Measurements from ENCODE around the gene KCNJ1. TPM values are rescaled to one million over a fixed set of nuclear protein-coding genes. Genes with fewer than 3 reads are reported as not detected.

KCNJ1 gene
- total RNA-seq, 2 experiments from 2014 or later = 0.22 to 0.27 TPM

GRCh38 chr11:128895526-128895925 lies 28.4 kb upstream of the KCNJ1 start:
- Mint-ChIP-seq H3K9me3 (no peaks in the 10 kb centered on the region), H3K4me1 (ENCODE audit: low read depth) (peaks cover 4% of the 10 kb centered on the region), H3K27ac (no peak overlapping the region), H3K27me3 (peaks cover 34% of the 10 kb centered on the region), H3K4me3 (no peak overlapping the region), H3K36me3 (ENCODE audit: low read depth) (no peaks in the 10 kb centered on the region)
- Histone ChIP-seq H3K27me3 (ENCODE audit: control insufficient read depth in 1 of 2, insufficient read depth in 2 of 2, low read length in 2 of 2) (peaks cover 12 to 23% of the 10 kb centered on the region in 2 experiments), H3K27ac (ENCODE audit: low read depth in 1 of 2, low read length in 2 of 2) (no peak overlapping the region), H3K9me3 (ENCODE audit: control insufficient read depth in 1 of 2, insufficient read depth in 1 of 2, low read length in 2 of 2) (peaks cover 0 to 7% of the 10 kb centered on the region in 2 experiments), H3K36me3 (ENCODE audit: insufficient read depth, low read length) (no peaks in the 10 kb centered on the region), H3K4me3 (ENCODE audit: low read length) (no peak overlapping the region), H3K4me1 (ENCODE audit: insufficient read depth, low read length) (peaks cover 12% of the 10 kb centered on the region)
- DNase-seq = no peak
- ATAC-seq (ENCODE audit: poor library complexity) = no peak
- ChIA-PET POLR2A (no interaction called here), CTCF (interaction anchor here (1.3 kb wide), 1 partner anchor 11 kb away, joined by 3 read pairs; no protein-coding TSS in a partner anchor)
- no peak for TF ChIP-seq CTCF (IDR thresholded peaks at IDR 0.05)
- intact Hi-C loops (cut with DNase I, micrococcal nuclease) = no loop called here

GRCh38 chr11:128894685-128895084 lies 27.6 kb upstream of the KCNJ1 start:
- no peak for TF ChIP-seq CTCF (IDR thresholded peaks at IDR 0.05)
- DNase-seq (no peak), ATAC-seq (ENCODE audit: poor library complexity) (no peak)
- intact Hi-C loops (cut with DNase I, micrococcal nuclease) = no loop called here
- no peaks in the 10 kb centered on the region for H3K36me3 ChIP-seq (ENCODE audit: insufficient read depth, low read length)
- ChIA-PET CTCF (interaction anchor here (1.3 kb wide), 1 partner anchor 12 kb away, joined by 3 read pairs; no protein-coding TSS in a partner anchor), POLR2A (no interaction called here)
- peaks cover 18% of the 10 kb centered on the region for H3K4me1 ChIP-seq (ENCODE audit: insufficient read depth, low read length)
- H3K36me3 Mint-ChIP-seq (ENCODE audit: low read depth) = no peaks in the 10 kb centered on the region
- H3K4me3 Mint-ChIP-seq = no peak overlapping the region
- H3K27ac ChIP-seq (ENCODE audit: low read depth in 1 of 2, low read length in 2 of 2) = no peak overlapping the region
- peaks cover 0 to 15% of the 10 kb centered on the region in 2 experiments for H3K9me3 ChIP-seq (ENCODE audit: control insufficient read depth in 1 of 2, insufficient read depth in 1 of 2, low read length in 2 of 2)
- no peak overlapping the region for H3K27ac Mint-ChIP-seq
- peaks cover 40% of the 10 kb centered on the region for H3K27me3 Mint-ChIP-seq
- no peak overlapping the region for H3K4me3 ChIP-seq (ENCODE audit: low read length)
- H3K9me3 Mint-ChIP-seq = no peaks in the 10 kb centered on the region
- H3K27me3 ChIP-seq (ENCODE audit: control insufficient read depth in 1 of 2, insufficient read depth in 2 of 2, low read length in 2 of 2) = peaks cover 20 to 31% of the 10 kb centered on the region in 2 experiments
- peaks cover 4% of the 10 kb centered on the region for H3K4me1 Mint-ChIP-seq (ENCODE audit: low read depth)

GRCh38 chr11:128894286-128894681 lies 27.2 kb upstream of the KCNJ1 start:
- CTCF ChIA-PET = no interaction called here
- Mint-ChIP-seq H3K36me3 (ENCODE audit: low read depth) (no peaks in the 10 kb centered on the region), H3K27me3 (peaks cover 44% of the 10 kb centered on the region)

More at GRCh38 chr11:128894286-128894681, 27.2 kb upstream of the KCNJ1 start:
- POLR2A ChIA-PET = no interaction called here
- TF ChIP-seq CTCF (IDR thresholded peaks at IDR 0.05) = no peak
- DNase-seq = no peak
- Mint-ChIP-seq H3K27ac (no peak overlapping the region), H3K9me3 (no peaks in the 10 kb centered on the region), H3K4me1 (ENCODE audit: low read depth) (peaks cover 4% of the 10 kb centered on the region), H3K4me3 (no peak overlapping the region)
- no peak for ATAC-seq (ENCODE audit: poor library complexity)
- Histone ChIP-seq H3K4me1 (ENCODE audit: insufficient read depth, low read length) (peaks cover 18% of the 10 kb centered on the region), H3K36me3 (ENCODE audit: insufficient read depth, low read length) (no peaks in the 10 kb centered on the region), H3K27ac (ENCODE audit: low read depth in 1 of 2, low read length in 2 of 2) (no peak overlapping the region), H3K4me3 (ENCODE audit: low read length) (no peak overlapping the region), H3K9me3 (ENCODE audit: control insufficient read depth in 1 of 2, insufficient read depth in 1 of 2, low read length in 2 of 2) (peaks cover 0 to 15% of the 10 kb centered on the region in 2 experiments), H3K27me3 (ENCODE audit: control insufficient read depth in 1 of 2, insufficient read depth in 2 of 2, low read length in 2 of 2) (peaks cover 24 to 35% of the 10 kb centered on the region in 2 experiments)
- intact Hi-C loops (cut with DNase I, micrococcal nuclease) = no loop called here
